ENCODE results near the gene LAMC3. TPM values are rescaled to one million over a fixed set of nuclear protein-coding genes. Genes with fewer than 3 reads are reported as not detected.

Gene LAMC3
- total RNA-seq, 1 experiment from 2014 or later = not detected

- Histone ChIP-seq H3K9me2 (replicated peaks; ENCODE audit: insufficient read depth, low read length) (no peaks in the 10 kb centered on the region), H3K9ac (ENCODE audit: low read length) (no peak overlapping the region), H3K27ac (ENCODE audit: low read length) (no peak overlapping the region)
Measured at GRCh38 chr9:131068076-131068816, 59.3 kb downstream of the LAMC3 start.

DNA sequence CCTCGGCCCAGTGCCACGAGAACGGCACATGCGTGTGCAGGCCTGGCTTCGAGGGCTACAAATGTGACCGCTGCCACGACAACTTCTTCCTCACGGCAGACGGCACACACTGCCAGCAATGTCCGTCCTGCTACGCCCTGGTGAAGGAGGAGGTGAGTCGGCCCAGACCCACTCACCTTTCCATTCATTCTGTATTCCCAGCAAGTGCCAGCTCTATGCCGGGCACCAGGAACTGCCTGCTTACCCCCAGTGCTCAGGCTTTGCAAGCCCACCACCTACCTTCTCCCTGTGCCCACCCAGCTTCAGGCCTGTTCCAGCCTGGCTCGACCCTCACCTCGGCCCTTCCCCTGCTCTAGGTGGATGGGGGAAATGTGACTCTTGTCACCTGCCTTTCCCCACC is 60.7 kb downstream of the LAMC3 start:
- no peaks in the 10 kb centered on the region for H3K4me1 ChIP-seq (ENCODE audit: low read length)
- no peaks in the 10 kb centered on the region for H3K79me2 ChIP-seq (ENCODE audit: low read length)
- H3K9me3 ChIP-seq (ENCODE audit: low read length) = no peaks in the 10 kb centered on the region
- DNase-seq = no peak
- H3K9me2 ChIP-seq (replicated peaks; ENCODE audit: insufficient read depth, low read length) = no peaks in the 10 kb centered on the region
- H3K9ac ChIP-seq (ENCODE audit: low read length) = no peak overlapping the region
- no peak overlapping the region for H3K4me2 ChIP-seq (ENCODE audit: low read depth, low read length, poor library complexity, severe bottlenecking)
- no peak overlapping the region for H3K4me3 ChIP-seq (ENCODE audit: low read length)
- H3K27me3 ChIP-seq (ENCODE audit: low read length) = no peaks in the 10 kb centered on the region
- H3K27ac ChIP-seq (ENCODE audit: low read length) = no peak overlapping the region
- no peaks in the 10 kb centered on the region for H4K20me1 ChIP-seq (ENCODE audit: insufficient read depth, low read depth, low read length)
- H3K36me3 ChIP-seq (ENCODE audit: insufficient read depth, low read length) = no peaks in the 10 kb centered on the region
- H2AFZ ChIP-seq (ENCODE audit: low read length) = no peak overlapping the region

More at GRCh38 chr9:131068076-131068816, 59.3 kb downstream of the LAMC3 start:
- H2AFZ ChIP-seq (ENCODE audit: low read length) = no peak overlapping the region
- no peak overlapping the region for H3K4me2 ChIP-seq (ENCODE audit: low read depth, low read length, poor library complexity, severe bottlenecking)
- H4K20me1 ChIP-seq (ENCODE audit: insufficient read depth, low read depth, low read length) = no peaks in the 10 kb centered on the region
- no peaks in the 10 kb centered on the region for H3K36me3 ChIP-seq (ENCODE audit: insufficient read depth, low read length)
- DNase-seq = no peak
- no peaks in the 10 kb centered on the region for H3K4me1 ChIP-seq (ENCODE audit: low read length)
- H3K4me3 ChIP-seq (ENCODE audit: low read length) = no peak overlapping the region
- H3K27me3 ChIP-seq (ENCODE audit: low read length) = no peaks in the 10 kb centered on the region
- no peaks in the 10 kb centered on the region for H3K79me2 ChIP-seq (ENCODE audit: low read length)
- no peaks in the 10 kb centered on the region for H3K9me3 ChIP-seq (ENCODE audit: low read length)

DNA sequence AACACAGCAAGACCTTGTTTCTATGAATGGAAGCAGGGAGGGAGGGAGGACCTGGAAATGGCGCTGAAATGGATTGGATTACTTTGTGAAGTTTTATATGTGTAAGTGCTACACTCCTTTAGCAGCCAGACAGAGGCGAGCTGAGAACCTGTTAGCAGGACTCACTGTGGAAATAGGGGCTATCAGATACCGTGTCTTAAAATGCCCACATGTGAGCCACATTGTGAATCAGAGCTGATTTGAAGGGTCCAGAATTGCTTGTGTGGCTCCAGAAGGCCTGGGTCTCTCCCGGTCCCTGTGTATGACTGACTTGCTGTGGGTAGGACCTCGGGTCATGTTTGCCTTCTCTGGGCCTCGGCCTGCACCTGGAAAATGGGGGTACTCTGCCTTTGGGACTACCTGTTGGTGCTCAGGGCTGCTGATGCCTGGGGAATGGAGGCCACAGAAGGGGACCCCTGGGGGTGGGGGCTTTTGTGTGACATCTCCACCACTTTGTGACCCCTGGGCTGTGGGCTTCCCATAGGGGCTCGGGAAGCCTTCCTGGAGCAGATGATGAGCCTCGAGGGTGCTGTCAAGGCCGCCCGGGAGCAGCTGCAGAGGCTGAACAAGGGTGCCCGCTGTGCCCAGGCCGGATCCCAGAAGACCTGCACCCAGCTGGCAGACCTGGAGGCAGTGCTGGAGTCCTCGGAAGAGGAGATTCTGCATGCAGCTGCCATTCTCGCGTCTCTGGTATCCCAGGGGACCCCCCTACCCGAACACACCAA is 63.3 kb downstream of the LAMC3 start:
- Histone ChIP-seq H3K9me3 (ENCODE audit: low read length) (no peaks in the 10 kb centered on the region), H3K4me1 (ENCODE audit: low read length) (no peaks in the 10 kb centered on the region), H3K27ac (ENCODE audit: low read length) (no peak overlapping the region), H3K4me3 (ENCODE audit: low read length) (no peak overlapping the region), H3K36me3 (ENCODE audit: insufficient read depth, low read length) (no peaks in the 10 kb centered on the region), H3K4me2 (ENCODE audit: low read depth, low read length, poor library complexity, severe bottlenecking) (no peak overlapping the region), H3K9me2 (replicated peaks; ENCODE audit: insufficient read depth, low read length) (no peaks in the 10 kb centered on the region), H3K79me2 (ENCODE audit: low read length) (no peaks in the 10 kb centered on the region), H3K27me3 (ENCODE audit: low read length) (no peaks in the 10 kb centered on the region), H4K20me1 (ENCODE audit: insufficient read depth, low read depth, low read length) (no peaks in the 10 kb centered on the region), H3K9ac (ENCODE audit: low read length) (no peak overlapping the region), H2AFZ (ENCODE audit: low read length) (no peak overlapping the region)
- DNase-seq = no peak

DNA sequence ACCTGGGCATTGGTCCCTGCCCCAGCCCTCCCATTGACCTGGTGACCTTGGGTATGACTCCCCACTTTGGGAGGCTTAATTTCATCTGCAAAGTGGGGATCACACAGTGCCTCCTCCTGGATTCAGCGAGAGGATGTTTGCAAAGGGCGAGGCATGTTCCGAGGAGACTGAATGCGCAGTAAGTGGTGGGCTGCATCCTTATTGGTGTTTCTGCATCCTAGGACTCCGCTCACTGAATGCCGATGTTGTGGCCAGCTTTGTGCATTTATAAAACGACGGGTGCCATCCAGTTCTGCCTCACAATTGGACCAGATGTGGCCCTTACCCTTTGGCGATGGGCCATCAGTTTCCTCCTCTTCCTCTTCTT is 63.9 kb downstream of the LAMC3 start:
- Histone ChIP-seq H3K79me2 (ENCODE audit: low read length) (no peaks in the 10 kb centered on the region), H2AFZ (ENCODE audit: low read length) (no peak overlapping the region), H3K4me1 (ENCODE audit: low read length) (no peaks in the 10 kb centered on the region), H3K27me3 (ENCODE audit: low read length) (no peaks in the 10 kb centered on the region), H4K20me1 (ENCODE audit: insufficient read depth, low read depth, low read length) (no peaks in the 10 kb centered on the region), H3K36me3 (ENCODE audit: insufficient read depth, low read length) (no peaks in the 10 kb centered on the region), H3K9me3 (ENCODE audit: low read length) (no peaks in the 10 kb centered on the region), H3K9ac (ENCODE audit: low read length) (no peak overlapping the region), H3K4me2 (ENCODE audit: low read depth, low read length, poor library complexity, severe bottlenecking) (no peak overlapping the region), H3K4me3 (ENCODE audit: low read length) (no peak overlapping the region), H3K9me2 (replicated peaks; ENCODE audit: insufficient read depth, low read length) (no peaks in the 10 kb centered on the region), H3K27ac (ENCODE audit: low read length) (no peak overlapping the region)
- DNase-seq = no peak

- no peaks in the 10 kb centered on the region for H3K4me1 ChIP-seq (ENCODE audit: low read length)
- H3K4me2 ChIP-seq (ENCODE audit: low read depth, low read length, poor library complexity, severe bottlenecking) = no peak overlapping the region
Measured at GRCh38 chr9:131076347-131077195, 67.6 kb downstream of the LAMC3 start.

GRCh38 chr9:131078427-131079366 is 69.7 kb downstream of the LAMC3 start:
- DNase-seq = no peak
- no peaks in the 10 kb centered on the region for H4K20me1 ChIP-seq (ENCODE audit: insufficient read depth, low read depth, low read length)
- H3K4me2 ChIP-seq (ENCODE audit: low read depth, low read length, poor library complexity, severe bottlenecking) = no peak overlapping the region
- no peak overlapping the region for H3K27ac ChIP-seq (ENCODE audit: low read length)
- no peaks in the 10 kb centered on the region for H3K9me3 ChIP-seq (ENCODE audit: low read length)
- no peaks in the 10 kb centered on the region for H3K36me3 ChIP-seq (ENCODE audit: insufficient read depth, low read length)
- no peaks in the 10 kb centered on the region for H3K4me1 ChIP-seq (ENCODE audit: low read length)
- H3K9ac ChIP-seq (ENCODE audit: low read length) = no peak overlapping the region
- H3K4me3 ChIP-seq (ENCODE audit: low read length) = no peak overlapping the region
- H3K79me2 ChIP-seq (ENCODE audit: low read length) = no peaks in the 10 kb centered on the region
- H3K27me3 ChIP-seq (ENCODE audit: low read length) = no peaks in the 10 kb centered on the region
- H3K9me2 ChIP-seq (replicated peaks; ENCODE audit: insufficient read depth, low read length) = no peaks in the 10 kb centered on the region
- no peak overlapping the region for H2AFZ ChIP-seq (ENCODE audit: low read length)

More at GRCh38 chr9:131076347-131077195, 67.6 kb downstream of the LAMC3 start:
- Histone ChIP-seq H3K9me3 (ENCODE audit: low read length) (no peaks in the 10 kb centered on the region), H3K27ac (ENCODE audit: low read length) (no peak overlapping the region), H3K36me3 (ENCODE audit: insufficient read depth, low read length) (no peaks in the 10 kb centered on the region), H2AFZ (ENCODE audit: low read length) (no peak overlapping the region), H3K79me2 (ENCODE audit: low read length) (no peaks in the 10 kb centered on the region), H3K4me3 (ENCODE audit: low read length) (no peak overlapping the region), H3K9ac (ENCODE audit: low read length) (no peak overlapping the region), H4K20me1 (ENCODE audit: insufficient read depth, low read depth, low read length) (no peaks in the 10 kb centered on the region), H3K9me2 (replicated peaks; ENCODE audit: insufficient read depth, low read length) (no peaks in the 10 kb centered on the region), H3K27me3 (ENCODE audit: low read length) (no peaks in the 10 kb centered on the region)
- no peak for DNase-seq

GRCh38 chr9:131080589-131080988 is 71.6 kb downstream of the LAMC3 start:
- H4K20me1 ChIP-seq (ENCODE audit: insufficient read depth, low read depth, low read length) = no peaks in the 10 kb centered on the region
- no peak overlapping the region for H3K4me2 ChIP-seq (ENCODE audit: low read depth, low read length, poor library complexity, severe bottlenecking)
- H3K9ac ChIP-seq (ENCODE audit: low read length) = no peak overlapping the region
- no peak overlapping the region for H2AFZ ChIP-seq (ENCODE audit: low read length)
- no peaks in the 10 kb centered on the region for H3K36me3 ChIP-seq (ENCODE audit: insufficient read depth, low read length)
- H3K9me2 ChIP-seq (replicated peaks; ENCODE audit: insufficient read depth, low read length) = no peaks in the 10 kb centered on the region
- no peak overlapping the region for H3K4me3 ChIP-seq (ENCODE audit: low read length)
- H3K4me1 ChIP-seq (ENCODE audit: low read length) = no peaks in the 10 kb centered on the region
- DNase-seq = no peak
- no peaks in the 10 kb centered on the region for H3K79me2 ChIP-seq (ENCODE audit: low read length)
- no peaks in the 10 kb centered on the region for H3K9me3 ChIP-seq (ENCODE audit: low read length)
- H3K27me3 ChIP-seq (ENCODE audit: low read length) = no peaks in the 10 kb centered on the region
- H3K27ac ChIP-seq (ENCODE audit: low read length) = no peak overlapping the region

Measured in Karpas-422 (cell line).